Fibroblast of lung (primary cell): ENCODE results near the gene CC2D1B. TPM values are rescaled to one million over a fixed set of nuclear protein-coding genes. Genes with fewer than 3 reads are reported as not detected.
A peak's percentile ranks its signal among the peaks of the same experiment; 100 is the strongest.

Experiments used
- DNase-seq, 2 donors: peaks; one replicate each; pipeline versions ENCODE4 v3.0.0 to v3.0.0-alpha.2; 2010; ENCODE audit warnings: low read depth in 2 of 2
- H2AFZ ChIP-seq: 2 replicates; pipeline ENCODE4 v1.5.1; 2012; ENCODE audit warnings: low read length, control low read depth, inconsistent platforms
- H3K27ac ChIP-seq: 2 replicates; pipeline ENCODE4 v1.5.1; 2011; ENCODE audit warnings: low read length, control low read depth; ENCODE audit not compliant: insufficient read depth
- H3K27me3 ChIP-seq: 2 replicates; pipeline ENCODE4 v1.5.1; 2011; ENCODE audit warnings: mild to moderate bottlenecking, low read length; ENCODE audit not compliant: control insufficient read depth, insufficient read depth
- H3K36me3 ChIP-seq: 2 replicates; pipeline ENCODE4 v1.5.1; 2011; ENCODE audit warnings: low read length; ENCODE audit not compliant: control insufficient read depth, insufficient read depth
- H3K4me1 ChIP-seq: 2 replicates; pipeline ENCODE4 v1.5.1; 2011; ENCODE audit warnings: low read length; ENCODE audit not compliant: control insufficient read depth, insufficient read depth; ENCODE audit errors: extremely low read depth
- H3K4me2 ChIP-seq: 2 replicates; pipeline ENCODE4 v1.5.1; 2011; ENCODE audit warnings: low read length, control low read depth; ENCODE audit not compliant: insufficient read depth; ENCODE audit errors: extremely low read depth
- H3K4me3 ChIP-seq, 4 experiments: fragments of 200-600 bp in 1 of 4; sonication (generic) in 1 of 4; replicated peaks in 1 of 4; 2 replicates each; pipeline ENCODE4 v1.5.1; 2011 to 2016; ENCODE audit warnings: low read length in 4 of 4, low read depth in 3 of 4, mild to moderate bottlenecking in 3 of 4, control low read depth in 2 of 4, inconsistent platforms in 1 of 4, mixed read lengths in 1 of 4; ENCODE audit not compliant: insufficient read depth in 1 of 4; ENCODE audit errors: control extremely low read depth in 1 of 4
- H3K79me2 ChIP-seq: 2 replicates; pipeline ENCODE4 v1.5.1; 2012; ENCODE audit warnings: mild to moderate bottlenecking, low read length, inconsistent platforms; ENCODE audit not compliant: control insufficient read depth, insufficient read depth
- H3K9ac ChIP-seq: 2 replicates; pipeline ENCODE4 v1.5.1; 2011; ENCODE audit warnings: mild to moderate bottlenecking, low read length, control low read depth; ENCODE audit not compliant: insufficient read depth
- H3K9me3 ChIP-seq: 2 replicates; pipeline ENCODE4 v1.5.1; 2012; ENCODE audit warnings: low read depth, low read length; ENCODE audit not compliant: control insufficient read depth, insufficient read depth
- H4K20me1 ChIP-seq: 2 replicates; pipeline ENCODE4 v1.5.1; 2011; ENCODE audit warnings: low read length; ENCODE audit not compliant: control insufficient read depth, insufficient read depth; ENCODE audit errors: extremely low read depth
- EZH2 ChIP-seq: IDR thresholded peaks from 2 replicates; pipeline ENCODE4 v1.5.1; 2012; ENCODE audit warnings: low read length, control low read depth, mild to moderate bottlenecking; ENCODE audit errors: missing control alignments
- polyA plus RNA-seq, 2 donors: library from polyadenylated mRNA; depleted of rRNA in 1 of 2; stranded (reverse) in 1 of 2; unstranded in 1 of 2; fragments of >200 nt; gene quantifications; 2 replicates each; pipeline ENCODE4 v1.2.1, GENCODE V29; 2011 to 2012; ENCODE audit warnings: missing spikeins in 1 of 2
- total RNA-seq: library from RNA; depleted of rRNA; stranded (reverse); fragments of >200 nt; gene quantifications from 2 replicates; pipeline ENCODE4 v1.2.1, GENCODE V29; 2014
- TF ChIP-seq, protein P1 (sequence below), 2 donors: IDR thresholded peaks in 1 of 2; conservative IDR thresholded peaks in 1 of 2; 1 replicate in 1 of 2; 2 replicates in 1 of 2; pipeline ENCODE4 v1.5.1; 2011 to 2012; ENCODE audit warnings: low read length in 2 of 2, control low read depth in 1 of 2, inconsistent platforms in 1 of 2, low read depth in 1 of 2, mild to moderate bottlenecking in 1 of 2

CC2D1B gene
- total and polyA plus RNA-seq, 2 donors (not counting 1 experiment from before 2014, with no cell fraction given): 14.9 to 28.9 TPM

DNA sequence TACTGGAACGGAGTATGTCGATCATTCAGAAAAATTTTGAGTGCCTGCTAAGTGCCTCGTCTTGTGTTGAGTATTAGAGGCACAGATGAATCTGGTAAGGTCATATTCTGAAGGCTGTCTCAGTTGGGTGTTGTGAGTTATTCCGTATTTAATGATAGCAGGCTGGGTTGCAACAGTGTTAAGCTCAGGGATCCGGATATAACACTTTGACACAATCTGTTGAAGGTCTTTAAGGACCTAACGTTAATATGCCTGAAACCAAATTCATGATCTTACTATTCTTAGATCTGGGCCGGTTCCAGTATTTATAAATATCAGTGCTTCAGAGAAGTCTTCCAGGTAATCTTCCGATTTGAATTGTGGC is 39.0 kb upstream of the CC2D1B start:
- H3K9me3 ChIP-seq: no peaks in the 10 kb centered on the region
- peak overlapping the region; percentile 94 for H2AFZ ChIP-seq
- TF ChIP-seq, protein P1, sequence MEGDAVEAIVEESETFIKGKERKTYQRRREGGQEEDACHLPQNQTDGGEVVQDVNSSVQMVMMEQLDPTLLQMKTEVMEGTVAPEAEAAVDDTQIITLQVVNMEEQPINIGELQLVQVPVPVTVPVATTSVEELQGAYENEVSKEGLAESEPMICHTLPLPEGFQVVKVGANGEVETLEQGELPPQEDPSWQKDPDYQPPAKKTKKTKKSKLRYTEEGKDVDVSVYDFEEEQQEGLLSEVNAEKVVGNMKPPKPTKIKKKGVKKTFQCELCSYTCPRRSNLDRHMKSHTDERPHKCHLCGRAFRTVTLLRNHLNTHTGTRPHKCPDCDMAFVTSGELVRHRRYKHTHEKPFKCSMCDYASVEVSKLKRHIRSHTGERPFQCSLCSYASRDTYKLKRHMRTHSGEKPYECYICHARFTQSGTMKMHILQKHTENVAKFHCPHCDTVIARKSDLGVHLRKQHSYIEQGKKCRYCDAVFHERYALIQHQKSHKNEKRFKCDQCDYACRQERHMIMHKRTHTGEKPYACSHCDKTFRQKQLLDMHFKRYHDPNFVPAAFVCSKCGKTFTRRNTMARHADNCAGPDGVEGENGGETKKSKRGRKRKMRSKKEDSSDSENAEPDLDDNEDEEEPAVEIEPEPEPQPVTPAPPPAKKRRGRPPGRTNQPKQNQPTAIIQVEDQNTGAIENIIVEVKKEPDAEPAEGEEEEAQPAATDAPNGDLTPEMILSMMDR (conservative IDR thresholded peaks at IDR 0.05 in 1 of 2, IDR thresholded peaks at IDR 0.05 in 1 of 2; ENCODE audit: low read depth in 1 of 2, low read length in 2 of 2): no peak
- no peak for TF ChIP-seq EZH2
- H3K9ac ChIP-seq: peak overlapping the region; percentile 89
- no peaks in the 10 kb centered on the region for H4K20me1 ChIP-seq
- peaks cover 29% of the 10 kb centered on the region for H3K79me2 ChIP-seq
- H3K4me1 ChIP-seq: no peaks in the 10 kb centered on the region
- peak overlapping the region; percentile 79 to 100 (median 94) for H3K4me3 ChIP-seq
- H3K27me3 ChIP-seq: no peaks in the 10 kb centered on the region
- H3K36me3 ChIP-seq: peaks cover 2% of the 10 kb centered on the region
- DNase-seq: no peak
- H3K27ac ChIP-seq: peak overlapping the region; percentile 97
- H3K4me2 ChIP-seq: peak overlapping the region; percentile 84

DNA sequence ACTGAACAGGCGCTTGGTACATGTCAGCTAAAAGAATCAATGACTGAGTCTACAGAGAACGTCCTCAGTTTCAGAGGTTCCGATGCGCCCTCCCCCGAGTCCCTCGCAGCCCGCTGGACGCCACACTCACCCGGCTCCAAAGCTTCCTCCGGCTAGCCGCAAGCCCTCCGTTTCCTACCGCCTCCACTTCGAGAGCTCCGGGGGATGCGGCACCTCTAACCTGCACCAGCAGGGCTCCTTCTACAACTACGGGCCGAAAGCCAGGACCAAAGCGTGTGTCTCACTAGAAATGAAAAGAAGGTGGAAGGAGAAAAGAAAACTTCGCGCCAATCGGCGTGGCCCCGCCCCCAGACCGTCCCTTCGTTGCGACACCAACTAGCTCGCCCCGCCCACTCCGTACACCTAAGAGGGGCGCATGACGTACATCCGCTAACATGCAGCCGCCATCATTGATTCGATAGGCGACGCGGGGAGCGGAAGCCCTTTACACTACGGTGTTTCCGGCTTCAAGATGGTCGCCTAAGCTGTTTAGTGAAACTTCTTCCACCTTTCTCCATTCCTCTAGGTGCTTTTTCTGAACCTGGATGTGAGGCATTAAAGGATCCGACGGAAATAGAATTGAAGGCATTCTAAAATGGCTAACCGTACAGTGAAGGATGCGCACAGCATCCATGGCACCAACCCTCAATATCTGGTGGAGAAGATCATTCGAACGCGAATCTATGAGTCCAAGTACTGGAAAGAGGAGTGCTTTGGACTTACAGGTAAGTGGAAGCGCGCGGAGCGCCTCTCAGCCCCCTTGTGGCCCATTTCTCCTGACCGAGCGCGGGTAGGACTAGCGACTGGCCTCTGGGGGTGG is 38.3 kb upstream of the CC2D1B start, which contains the start of the genes ORC1 and PRPF38A:
Gene ORC1 (minus strand): TSS at position 308 of the 859 bp plus-strand sequence. CDS start 2,200 bp downstream, outside the sequence.
Gene PRPF38A (plus strand): TSS at position 487 of the 859 bp plus-strand sequence. CDS start 148 bp downstream, at position 635.
- peaks cover 2% of the 10 kb centered on the region for H3K36me3 ChIP-seq
- no peaks in the 10 kb centered on the region for H3K27me3 ChIP-seq
- TF ChIP-seq, protein P1 (conservative IDR thresholded peaks at IDR 0.05 in 1 of 2, IDR thresholded peaks at IDR 0.05 in 1 of 2; ENCODE audit: low read depth in 1 of 2, low read length in 2 of 2): peak; percentile 63 to 67
- no peak for TF ChIP-seq EZH2
- peak within 1 kb of the TSS; percentile 94 for H3K4me2 ChIP-seq
- H3K9me3 ChIP-seq: no peaks in the 10 kb centered on the region
- peak within 1 kb of the TSS; percentile 89 for H3K9ac ChIP-seq
- H3K27ac ChIP-seq: peak within 1 kb of the TSS; percentile 97
- peaks cover 29% of the 10 kb centered on the region for H3K79me2 ChIP-seq
- H3K4me3 ChIP-seq: peak within 1 kb of the TSS; percentile 79 to 100 (median 94)
- H4K20me1 ChIP-seq: no peaks in the 10 kb centered on the region
- peak; percentile 96 to 97 for DNase-seq
- H3K4me1 ChIP-seq: no peaks in the 10 kb centered on the region
- H2AFZ ChIP-seq: peak within 1 kb of the TSS; percentile 99

DNA sequence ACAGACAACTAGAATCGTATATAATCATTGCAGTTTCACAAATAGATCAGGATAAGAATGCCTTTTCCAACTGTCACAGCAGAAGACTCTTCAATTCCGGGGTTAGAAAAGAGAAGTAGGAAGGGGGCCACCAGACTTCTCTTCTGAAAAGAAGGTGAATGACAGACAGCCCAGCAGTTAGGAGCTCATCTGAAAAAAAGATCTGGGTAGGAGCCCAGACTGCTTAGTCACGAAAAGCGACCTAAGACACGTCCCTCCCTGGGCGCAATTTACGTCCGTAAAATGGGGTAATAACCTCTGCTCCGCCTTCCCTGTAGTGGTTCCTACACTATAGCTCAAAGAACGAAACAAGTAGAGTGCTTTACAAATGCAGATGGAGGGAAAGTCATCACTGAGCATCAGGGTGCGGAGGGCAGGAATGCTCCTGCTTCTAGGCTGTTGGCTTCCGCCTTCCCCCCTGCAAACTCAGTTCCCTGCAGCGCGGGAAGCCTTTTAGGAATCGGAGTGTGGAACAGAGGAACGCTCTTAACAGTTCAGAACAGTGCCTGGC is 37.6 kb upstream of the CC2D1B start:
- Histone ChIP-seq H3K4me2 (peak overlapping the region; percentile 94), H3K9me3 (no peaks in the 10 kb centered on the region), H3K4me3 (peak overlapping the region; percentile 79 to 100 (median 94)), H2AFZ (peak overlapping the region; percentile 99), H3K27me3 (no peaks in the 10 kb centered on the region), H3K4me1 (no peaks in the 10 kb centered on the region), H3K36me3 (no peaks in the 10 kb centered on the region), H3K27ac (peak overlapping the region; percentile 97), H3K79me2 (peaks cover 29% of the 10 kb centered on the region), H3K9ac (peak overlapping the region; percentile 58), H4K20me1 (no peaks in the 10 kb centered on the region)
- peak; percentile 78 to 81 for DNase-seq
- TF ChIP-seq EZH2: no peak
- TF ChIP-seq, protein P1 (conservative IDR thresholded peaks at IDR 0.05 in 1 of 2, IDR thresholded peaks at IDR 0.05 in 1 of 2; ENCODE audit: low read depth in 1 of 2, low read length in 2 of 2): no peak
